Measurements from ENCODE around the gene PCK2.
"Not testable (repeated sequence)": the region's sequence is repeated elsewhere in the genome, so short reads cannot be mapped to it uniquely, and the experiment has no call there.

The PCK2 gene

GRCh38 chr14:24093207-24093900, 757 bp upstream of the PCK2 start:
- in situ Hi-C loops (cut with MboI; ENCODE audit: low sequenced_read_pairs) = loop anchor here (5.0 kb wide), 1 partner anchor 36 kb away; no protein-coding TSS in a partner anchor

GRCh38 chr14:24094841-24095270, 745 bp downstream of the PCK2 start:
- in situ Hi-C loops (cut with MboI; ENCODE audit: low sequenced_read_pairs) = loop anchor here (5.0 kb wide), 1 partner anchor 38 kb away; no protein-coding TSS in a partner anchor

GRCh38 chr14:24095271-24096068, 1.4 kb downstream of the PCK2 start:
- in situ Hi-C loops (cut with MboI; ENCODE audit: low sequenced_read_pairs) = no loop called here

GRCh38 chr14:24096545-24097181, 2.6 kb downstream of the PCK2 start:
- in situ Hi-C loops (cut with MboI; ENCODE audit: low sequenced_read_pairs) = no loop called here

GRCh38 chr14:24098229-24098926, 4.3 kb downstream of the PCK2 start:
- in situ Hi-C loops (cut with MboI; ENCODE audit: low sequenced_read_pairs) = no loop called here

GRCh38 chr14:24098927-24099813, 5.1 kb downstream of the PCK2 start:
- in situ Hi-C loops (cut with MboI; ENCODE audit: low sequenced_read_pairs) = no loop called here

- in situ Hi-C loops (cut with MboI; ENCODE audit: low sequenced_read_pairs) = no loop called here
Observed at GRCh38 chr14:24100197-24100981, 6.3 kb downstream of the PCK2 start.

GRCh38 chr14:24100982-24101494, 6.9 kb downstream of the PCK2 start:
- in situ Hi-C loops (cut with MboI; ENCODE audit: low sequenced_read_pairs) = no loop called here

- in situ Hi-C loops (cut with MboI; ENCODE audit: low sequenced_read_pairs) = no loop called here
Observed at GRCh38 chr14:24102357-24103048, 8.4 kb downstream of the PCK2 start.

- in situ Hi-C loops (cut with MboI; ENCODE audit: low sequenced_read_pairs) = no loop called here
Observed at GRCh38 chr14:24103451-24103850, 9.3 kb downstream of the PCK2 start.

GRCh38 chr14:24105609-24106239, 11.6 kb downstream of the PCK2 start:
- in situ Hi-C loops (cut with MboI; ENCODE audit: low sequenced_read_pairs) = not testable (repeated sequence)

GRCh38 chr14:24106672-24107271, 12.7 kb downstream of the PCK2 start:
- in situ Hi-C loops (cut with MboI; ENCODE audit: low sequenced_read_pairs) = no loop called here

- in situ Hi-C loops (cut with MboI; ENCODE audit: low sequenced_read_pairs) = no loop called here
Observed at GRCh38 chr14:24108336-24108874, 14.3 kb downstream of the PCK2 start.

- in situ Hi-C loops (cut with MboI; ENCODE audit: low sequenced_read_pairs) = no loop called here
Observed at GRCh38 chr14:24110060-24110459, 15.9 kb downstream of the PCK2 start.

- in situ Hi-C loops (cut with MboI; ENCODE audit: low sequenced_read_pairs) = no loop called here
Observed at GRCh38 chr14:24110523-24110922, 16.4 kb downstream of the PCK2 start.

GRCh38 chr14:24113379-24113800, 19.3 kb downstream of the PCK2 start:
- in situ Hi-C loops (cut with MboI; ENCODE audit: low sequenced_read_pairs) = no loop called here

GRCh38 chr14:24113801-24114531, 19.9 kb downstream of the PCK2 start:
- in situ Hi-C loops (cut with MboI; ENCODE audit: low sequenced_read_pairs) = no loop called here

Data from HL-60/S4 (cell line).